ENCODE results near the gene AHCYL2. TPM values are rescaled to one million over a fixed set of nuclear protein-coding genes. Genes with fewer than 3 reads are reported as not detected.

AHCYL2 gene
- total RNA-seq, 1 experiment from 2014 or later, result 20.2 TPM

DNA sequence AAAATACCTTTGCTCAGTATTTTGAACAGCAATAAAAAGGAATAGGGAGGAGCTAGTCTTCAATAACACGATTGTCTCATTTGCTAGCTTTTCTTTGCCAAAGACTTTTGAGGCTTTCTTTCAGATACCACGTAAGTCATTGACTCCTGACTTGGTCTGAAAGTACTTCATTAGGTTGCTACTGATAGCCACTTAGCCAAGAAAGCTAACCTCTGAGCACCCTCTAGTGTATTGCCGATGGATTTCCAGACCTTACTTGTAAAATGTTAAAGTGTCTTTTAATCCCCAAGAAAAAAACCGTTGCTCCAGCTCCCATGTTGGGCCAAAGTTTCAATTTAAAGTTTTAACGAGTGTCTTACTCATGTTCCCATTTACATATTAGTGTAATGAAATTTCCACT, 146.0 kb downstream of the AHCYL2 start:
- no TSS peak for BruUV-seq (replicated peaks)
- TF ChIP-seq, protein P1, sequence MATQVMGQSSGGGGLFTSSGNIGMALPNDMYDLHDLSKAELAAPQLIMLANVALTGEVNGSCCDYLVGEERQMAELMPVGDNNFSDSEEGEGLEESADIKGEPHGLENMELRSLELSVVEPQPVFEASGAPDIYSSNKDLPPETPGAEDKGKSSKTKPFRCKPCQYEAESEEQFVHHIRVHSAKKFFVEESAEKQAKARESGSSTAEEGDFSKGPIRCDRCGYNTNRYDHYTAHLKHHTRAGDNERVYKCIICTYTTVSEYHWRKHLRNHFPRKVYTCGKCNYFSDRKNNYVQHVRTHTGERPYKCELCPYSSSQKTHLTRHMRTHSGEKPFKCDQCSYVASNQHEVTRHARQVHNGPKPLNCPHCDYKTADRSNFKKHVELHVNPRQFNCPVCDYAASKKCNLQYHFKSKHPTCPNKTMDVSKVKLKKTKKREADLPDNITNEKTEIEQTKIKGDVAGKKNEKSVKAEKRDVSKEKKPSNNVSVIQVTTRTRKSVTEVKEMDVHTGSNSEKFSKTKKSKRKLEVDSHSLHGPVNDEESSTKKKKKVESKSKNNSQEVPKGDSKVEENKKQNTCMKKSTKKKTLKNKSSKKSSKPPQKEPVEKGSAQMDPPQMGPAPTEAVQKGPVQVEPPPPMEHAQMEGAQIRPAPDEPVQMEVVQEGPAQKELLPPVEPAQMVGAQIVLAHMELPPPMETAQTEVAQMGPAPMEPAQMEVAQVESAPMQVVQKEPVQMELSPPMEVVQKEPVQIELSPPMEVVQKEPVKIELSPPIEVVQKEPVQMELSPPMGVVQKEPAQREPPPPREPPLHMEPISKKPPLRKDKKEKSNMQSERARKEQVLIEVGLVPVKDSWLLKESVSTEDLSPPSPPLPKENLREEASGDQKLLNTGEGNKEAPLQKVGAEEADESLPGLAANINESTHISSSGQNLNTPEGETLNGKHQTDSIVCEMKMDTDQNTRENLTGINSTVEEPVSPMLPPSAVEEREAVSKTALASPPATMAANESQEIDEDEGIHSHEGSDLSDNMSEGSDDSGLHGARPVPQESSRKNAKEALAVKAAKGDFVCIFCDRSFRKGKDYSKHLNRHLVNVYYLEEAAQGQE (IDR thresholded peaks at IDR 0.05; ENCODE audit: insufficient read depth in 1 of 2, low read depth in 2 of 2, low read length in 1 of 2), result no peak
- TF ChIP-seq CTCF (IDR thresholded peaks at IDR 0.05), result peak; percentile 17; the same call in 1 of the 2 replicates
- ChIA-PET CTCF (no interaction called here), POLR2A (no interaction called here)
- DNase-seq (ENCODE audit: low read depth, low spot score), result no peak
- Histone ChIP-seq H3K9me3 (ENCODE audit: control insufficient read depth, insufficient read depth, low read depth, low read length) (no peaks in the 10 kb centered on the region), H3K27me3 (ENCODE audit: control insufficient read depth, insufficient read depth, low read length) (no peaks in the 10 kb centered on the region), H3K36me3 (ENCODE audit: control insufficient read depth, insufficient read depth, low read length) (no peaks in the 10 kb centered on the region), H3K27ac (ENCODE audit: low read length) (no peak overlapping the region), H3K4me3 (ENCODE audit: low read depth in 2 of 2, low read length in 2 of 2) (no peak overlapping the region), H3K4me1 (ENCODE audit: control insufficient read depth, insufficient read depth, low read length) (no peaks in the 10 kb centered on the region)
- no peak for ATAC-seq
- intact Hi-C loops (cut with micrococcal nuclease; ENCODE audit: unreplicated experiment) (no loop called here), in situ Hi-C loops (cut with HindIII; ENCODE audit: low pct_unique_long_range_greater_than_20kb, low sequenced_read_pairs) (no loop called here)

- CTCF ChIA-PET, result no interaction called here
- ATAC-seq (no peak), DNase-seq (ENCODE audit: low read depth, low spot score) (no peak)
- intact Hi-C loops (cut with micrococcal nuclease; ENCODE audit: unreplicated experiment) (no loop called here), in situ Hi-C loops (cut with HindIII; ENCODE audit: low pct_unique_long_range_greater_than_20kb, low sequenced_read_pairs) (no loop called here)
- no peak overlapping the region for H3K4me3 ChIP-seq (ENCODE audit: low read depth in 2 of 2, low read length in 2 of 2)
- no peaks in the 10 kb centered on the region for H3K36me3 ChIP-seq (ENCODE audit: control insufficient read depth, insufficient read depth, low read length)
- POLR2A ChIA-PET, result no interaction called here
- no peaks in the 10 kb centered on the region for H3K4me1 ChIP-seq (ENCODE audit: control insufficient read depth, insufficient read depth, low read length)
- no peaks in the 10 kb centered on the region for H3K9me3 ChIP-seq (ENCODE audit: control insufficient read depth, insufficient read depth, low read depth, low read length)
- no peaks in the 10 kb centered on the region for H3K27me3 ChIP-seq (ENCODE audit: control insufficient read depth, insufficient read depth, low read length)
- no TSS peak for BruUV-seq (replicated peaks)
- TF ChIP-seq CTCF (IDR thresholded peaks at IDR 0.05), result 0 out of 2 replicates have a peak, but pooled peaks have one; percentile 0
- TF ChIP-seq, protein P1 (IDR thresholded peaks at IDR 0.05; ENCODE audit: insufficient read depth in 1 of 2, low read depth in 2 of 2, low read length in 1 of 2), result no peak
- no peak overlapping the region for H3K27ac ChIP-seq (ENCODE audit: low read length)
Measured at GRCh38 chr7:129371487-129371886, 146.7 kb downstream of the AHCYL2 start.
